ENCODE results near the gene PAK5. TPM values are rescaled to one million over a fixed set of nuclear protein-coding genes. Genes with fewer than 3 reads are reported as not detected.

Gene PAK5
- total RNA-seq, 1 experiment from 2014 or later = not detected

DNA sequence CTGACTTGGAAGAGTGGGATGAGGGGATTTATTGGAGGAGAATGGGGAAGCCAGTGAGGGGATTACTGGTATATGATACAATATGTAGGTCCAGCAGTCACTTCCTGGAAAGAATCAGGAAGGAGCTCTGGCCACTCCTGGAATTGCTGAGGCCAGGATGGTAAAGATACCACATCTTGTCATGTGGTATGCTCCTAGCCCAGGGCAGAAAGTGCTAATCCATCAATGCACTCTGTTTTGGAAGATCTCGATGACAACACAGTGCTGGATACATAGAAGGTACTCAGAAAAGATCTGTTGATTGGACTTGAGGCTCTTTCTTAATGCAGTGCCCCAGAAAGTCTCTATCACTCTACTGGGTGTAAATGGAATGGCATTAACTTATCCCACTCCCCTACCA is 271.9 kb downstream of the PAK5 start:
- Histone ChIP-seq H2AFZ (ENCODE audit: low read length) (no peak overlapping the region), H3K9me3 (ENCODE audit: low read length) (no peaks in the 10 kb centered on the region), H3K4me2 (ENCODE audit: low read depth, low read length, poor library complexity, severe bottlenecking) (no peak overlapping the region), H3K4me3 (ENCODE audit: low read length) (no peak overlapping the region), H3K9me2 (replicated peaks; ENCODE audit: insufficient read depth, low read length) (no peaks in the 10 kb centered on the region), H4K20me1 (ENCODE audit: insufficient read depth, low read depth, low read length) (no peaks in the 10 kb centered on the region), H3K27me3 (ENCODE audit: low read length) (no peaks in the 10 kb centered on the region), H3K79me2 (ENCODE audit: low read length) (no peaks in the 10 kb centered on the region), H3K27ac (ENCODE audit: low read length) (no peak overlapping the region), H3K4me1 (ENCODE audit: low read length) (no peaks in the 10 kb centered on the region), H3K36me3 (ENCODE audit: insufficient read depth, low read length) (no peaks in the 10 kb centered on the region), H3K9ac (ENCODE audit: low read length) (no peak overlapping the region)
- DNase-seq = no peak

DNA sequence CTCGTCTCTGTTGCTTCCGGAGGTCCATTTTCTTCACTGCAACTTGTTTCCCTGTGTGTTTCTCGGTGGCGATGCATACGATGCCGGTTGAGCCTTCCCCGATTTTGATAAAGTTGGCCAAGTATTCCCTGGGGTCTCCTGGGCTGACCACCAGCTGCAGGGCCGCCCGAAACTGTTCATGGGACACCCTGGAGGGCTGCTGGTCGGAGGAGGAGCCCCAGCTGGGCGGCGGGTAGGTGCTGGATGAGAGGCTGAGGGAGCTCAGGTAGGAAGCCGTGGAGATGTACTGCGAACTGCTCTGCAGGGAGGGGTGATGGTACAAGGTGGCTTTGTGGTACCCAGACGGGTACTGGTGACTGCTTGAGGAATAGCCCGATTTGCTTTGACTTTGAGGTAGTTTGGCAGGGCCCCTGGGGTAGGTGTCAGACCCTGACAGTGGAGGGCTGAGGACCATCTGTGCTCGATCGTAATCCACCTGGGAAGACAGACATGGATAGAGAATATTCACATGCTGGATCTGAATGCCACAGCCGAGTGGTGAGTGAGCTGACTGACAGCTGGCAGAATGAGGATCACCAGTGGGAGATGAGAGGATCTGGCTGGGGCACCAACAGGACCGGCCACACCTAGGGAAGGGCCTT is 272.8 kb downstream of the PAK5 start:
- H3K4me3 ChIP-seq (ENCODE audit: low read length) = no peak overlapping the region
- no peak overlapping the region for H3K9ac ChIP-seq (ENCODE audit: low read length)
- no peaks in the 10 kb centered on the region for H3K4me1 ChIP-seq (ENCODE audit: low read length)
- H3K4me2 ChIP-seq (ENCODE audit: low read depth, low read length, poor library complexity, severe bottlenecking) = no peak overlapping the region
- no peak for DNase-seq
- no peaks in the 10 kb centered on the region for H3K27me3 ChIP-seq (ENCODE audit: low read length)
- no peaks in the 10 kb centered on the region for H3K9me2 ChIP-seq (replicated peaks; ENCODE audit: insufficient read depth, low read length)
- H3K79me2 ChIP-seq (ENCODE audit: low read length) = no peaks in the 10 kb centered on the region
- H3K36me3 ChIP-seq (ENCODE audit: insufficient read depth, low read length) = no peaks in the 10 kb centered on the region
- no peaks in the 10 kb centered on the region for H4K20me1 ChIP-seq (ENCODE audit: insufficient read depth, low read depth, low read length)
- H2AFZ ChIP-seq (ENCODE audit: low read length) = no peak overlapping the region
- no peaks in the 10 kb centered on the region for H3K9me3 ChIP-seq (ENCODE audit: low read length)
- H3K27ac ChIP-seq (ENCODE audit: low read length) = no peak overlapping the region

DNA sequence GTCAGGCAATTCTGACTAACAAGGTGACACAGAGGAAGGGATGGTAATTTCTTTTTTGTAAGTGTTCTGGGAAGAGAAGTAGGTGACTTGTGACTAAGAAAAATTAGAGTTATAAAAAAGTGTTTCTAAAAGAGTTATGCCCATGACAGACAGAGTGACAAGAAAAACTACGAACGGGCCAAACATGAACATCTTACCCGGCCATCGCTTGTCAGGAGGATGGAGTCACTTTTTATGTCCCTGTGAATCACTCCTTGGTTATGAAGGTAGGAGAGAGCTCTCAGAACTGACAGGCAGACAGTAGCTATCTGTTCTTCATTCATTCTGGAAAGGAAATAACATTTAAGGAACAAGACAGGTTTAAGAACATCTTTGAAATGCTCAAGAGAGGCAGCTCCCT is 281.5 kb downstream of the PAK5 start:
- Histone ChIP-seq H3K27ac (ENCODE audit: low read length) (no peak overlapping the region), H3K79me2 (ENCODE audit: low read length) (no peaks in the 10 kb centered on the region), H3K27me3 (ENCODE audit: low read length) (no peaks in the 10 kb centered on the region), H3K4me2 (ENCODE audit: low read depth, low read length, poor library complexity, severe bottlenecking) (no peak overlapping the region), H3K9me2 (replicated peaks; ENCODE audit: insufficient read depth, low read length) (no peaks in the 10 kb centered on the region), H3K4me3 (ENCODE audit: low read length) (no peak overlapping the region), H3K9ac (ENCODE audit: low read length) (no peak overlapping the region), H3K4me1 (ENCODE audit: low read length) (no peaks in the 10 kb centered on the region), H2AFZ (ENCODE audit: low read length) (no peak overlapping the region), H3K36me3 (ENCODE audit: insufficient read depth, low read length) (no peaks in the 10 kb centered on the region), H4K20me1 (ENCODE audit: insufficient read depth, low read depth, low read length) (no peaks in the 10 kb centered on the region), H3K9me3 (ENCODE audit: low read length) (no peaks in the 10 kb centered on the region)
- DNase-seq = no peak

DNA sequence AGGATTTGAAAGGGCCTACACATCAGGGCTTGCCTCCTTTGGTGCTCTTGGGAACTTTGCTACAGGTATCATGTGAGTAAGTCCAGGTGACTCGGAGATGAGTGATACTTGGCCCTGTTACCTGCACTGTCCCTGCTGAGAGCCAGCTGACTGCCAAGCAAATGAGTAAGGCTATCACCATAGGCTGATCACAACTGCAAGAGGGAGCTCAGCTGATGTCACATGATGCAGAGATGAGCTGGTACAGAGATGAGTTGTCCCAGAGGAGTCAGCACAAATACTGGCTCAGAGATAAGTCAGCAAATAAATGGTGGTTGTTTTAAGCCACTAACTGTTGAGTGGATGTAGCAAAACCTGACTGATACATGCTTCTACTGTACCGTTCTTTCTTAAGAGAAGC is 283.1 kb downstream of the PAK5 start:
- H3K36me3 ChIP-seq (ENCODE audit: insufficient read depth, low read length) = no peaks in the 10 kb centered on the region
- H3K4me2 ChIP-seq (ENCODE audit: low read depth, low read length, poor library complexity, severe bottlenecking) = no peak overlapping the region
- H3K9me3 ChIP-seq (ENCODE audit: low read length) = no peaks in the 10 kb centered on the region
- H3K4me1 ChIP-seq (ENCODE audit: low read length) = no peaks in the 10 kb centered on the region
- no peak overlapping the region for H3K9ac ChIP-seq (ENCODE audit: low read length)
- no peaks in the 10 kb centered on the region for H3K79me2 ChIP-seq (ENCODE audit: low read length)
- no peaks in the 10 kb centered on the region for H3K9me2 ChIP-seq (replicated peaks; ENCODE audit: insufficient read depth, low read length)
- H3K4me3 ChIP-seq (ENCODE audit: low read length) = no peak overlapping the region
- no peaks in the 10 kb centered on the region for H3K27me3 ChIP-seq (ENCODE audit: low read length)
- no peak for DNase-seq
- H3K27ac ChIP-seq (ENCODE audit: low read length) = no peak overlapping the region
- no peak overlapping the region for H2AFZ ChIP-seq (ENCODE audit: low read length)
- no peaks in the 10 kb centered on the region for H4K20me1 ChIP-seq (ENCODE audit: insufficient read depth, low read depth, low read length)

DNA sequence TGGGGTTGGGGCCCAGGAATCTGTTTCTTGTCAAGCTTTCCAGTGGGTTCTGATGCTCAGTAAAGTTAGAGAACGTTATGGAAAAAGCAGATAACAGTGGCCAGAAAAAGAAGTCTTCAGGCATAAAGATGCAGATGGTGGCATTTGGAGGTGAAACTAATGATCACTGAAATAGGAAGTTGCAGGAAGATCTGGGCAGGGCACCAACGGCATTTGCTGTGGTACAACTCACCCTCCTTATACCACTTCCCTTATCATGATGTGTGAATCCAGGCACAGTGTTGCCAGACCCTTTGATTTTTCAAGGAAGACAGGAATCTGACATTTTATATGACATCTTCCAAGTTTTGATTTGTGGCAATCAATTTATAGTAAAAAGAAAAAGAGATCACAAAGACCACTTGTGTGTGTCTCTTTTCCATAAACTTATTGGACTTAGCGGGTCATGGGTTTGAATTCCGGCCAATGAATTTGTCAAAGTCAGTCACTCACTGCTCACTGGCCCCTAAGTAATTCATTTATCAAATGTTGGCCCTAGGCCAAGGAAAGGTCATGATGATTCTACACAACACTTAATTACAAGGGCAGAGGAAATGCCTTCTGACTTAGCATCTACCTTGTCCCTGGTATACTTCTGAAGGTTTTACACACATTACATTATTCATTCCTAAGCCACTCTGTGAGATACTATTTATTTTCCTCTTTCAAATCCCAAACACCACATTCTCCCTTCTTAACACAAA is 286.9 kb downstream of the PAK5 start:
- H3K9ac ChIP-seq (ENCODE audit: low read length) = no peak overlapping the region
- DNase-seq = no peak
- no peaks in the 10 kb centered on the region for H3K36me3 ChIP-seq (ENCODE audit: insufficient read depth, low read length)
- no peak overlapping the region for H3K4me2 ChIP-seq (ENCODE audit: low read depth, low read length, poor library complexity, severe bottlenecking)
- no peaks in the 10 kb centered on the region for H3K9me3 ChIP-seq (ENCODE audit: low read length)
- no peak overlapping the region for H3K4me3 ChIP-seq (ENCODE audit: low read length)
- H3K4me1 ChIP-seq (ENCODE audit: low read length) = no peaks in the 10 kb centered on the region
- no peaks in the 10 kb centered on the region for H3K27me3 ChIP-seq (ENCODE audit: low read length)
- no peaks in the 10 kb centered on the region for H3K79me2 ChIP-seq (ENCODE audit: low read length)
- no peaks in the 10 kb centered on the region for H4K20me1 ChIP-seq (ENCODE audit: insufficient read depth, low read depth, low read length)
- no peak overlapping the region for H2AFZ ChIP-seq (ENCODE audit: low read length)
- no peaks in the 10 kb centered on the region for H3K9me2 ChIP-seq (replicated peaks; ENCODE audit: insufficient read depth, low read length)
- no peak overlapping the region for H3K27ac ChIP-seq (ENCODE audit: low read length)

DNA sequence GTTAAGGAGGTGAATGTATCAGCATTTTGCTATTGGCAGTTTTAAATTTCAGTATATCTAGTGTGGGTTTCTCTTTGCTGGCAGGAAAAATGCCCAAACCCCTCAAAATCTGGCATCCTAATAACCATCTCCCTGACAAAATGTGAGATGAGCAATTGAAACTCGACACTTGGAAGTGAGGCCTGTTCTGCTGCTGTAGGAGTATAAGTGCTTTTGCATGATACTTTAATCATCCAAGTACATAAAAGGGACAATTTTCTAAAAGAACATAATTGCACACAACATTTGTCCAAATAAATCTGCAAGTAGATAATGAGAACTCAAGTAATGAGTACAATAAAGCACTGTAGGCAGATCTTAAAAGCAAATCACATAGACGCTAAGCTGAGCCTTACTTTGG is 288.0 kb downstream of the PAK5 start:
- Histone ChIP-seq H3K36me3 (ENCODE audit: insufficient read depth, low read length) (no peaks in the 10 kb centered on the region), H3K79me2 (ENCODE audit: low read length) (no peaks in the 10 kb centered on the region), H2AFZ (ENCODE audit: low read length) (no peak overlapping the region), H3K4me1 (ENCODE audit: low read length) (no peaks in the 10 kb centered on the region), H3K27me3 (ENCODE audit: low read length) (no peaks in the 10 kb centered on the region), H3K27ac (ENCODE audit: low read length) (no peak overlapping the region), H3K9me2 (replicated peaks; ENCODE audit: insufficient read depth, low read length) (no peaks in the 10 kb centered on the region), H4K20me1 (ENCODE audit: insufficient read depth, low read depth, low read length) (no peaks in the 10 kb centered on the region), H3K4me2 (ENCODE audit: low read depth, low read length, poor library complexity, severe bottlenecking) (no peak overlapping the region), H3K9ac (ENCODE audit: low read length) (no peak overlapping the region), H3K4me3 (ENCODE audit: low read length) (no peak overlapping the region), H3K9me3 (ENCODE audit: low read length) (no peaks in the 10 kb centered on the region)
- no peak for DNase-seq

DNA sequence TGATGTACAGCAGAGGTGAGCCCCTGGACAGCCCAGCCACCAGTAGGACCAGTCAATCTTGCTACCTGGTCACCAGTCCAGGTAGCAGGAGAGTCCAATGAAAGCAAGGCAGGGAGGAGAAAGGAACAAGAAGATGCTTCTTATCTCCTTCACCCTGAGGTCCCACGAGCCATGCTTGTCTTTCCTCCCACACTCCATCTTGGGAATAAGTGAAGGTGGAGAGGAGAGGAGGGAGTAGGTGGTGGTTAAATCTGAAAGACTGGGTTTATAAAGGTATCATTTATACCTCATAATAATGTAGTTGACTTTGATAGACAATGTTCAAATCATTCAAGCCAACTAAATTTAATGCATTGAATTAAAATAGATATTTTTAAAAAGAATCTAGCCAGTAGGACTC is 288.6 kb downstream of the PAK5 start:
- no peak overlapping the region for H2AFZ ChIP-seq (ENCODE audit: low read length)
- no peak overlapping the region for H3K4me3 ChIP-seq (ENCODE audit: low read length)
- no peak overlapping the region for H3K9ac ChIP-seq (ENCODE audit: low read length)
- no peaks in the 10 kb centered on the region for H3K9me2 ChIP-seq (replicated peaks; ENCODE audit: insufficient read depth, low read length)
- H3K27me3 ChIP-seq (ENCODE audit: low read length) = no peaks in the 10 kb centered on the region
- H3K4me2 ChIP-seq (ENCODE audit: low read depth, low read length, poor library complexity, severe bottlenecking) = no peak overlapping the region
- H3K9me3 ChIP-seq (ENCODE audit: low read length) = no peaks in the 10 kb centered on the region
- H3K79me2 ChIP-seq (ENCODE audit: low read length) = no peaks in the 10 kb centered on the region
- H3K36me3 ChIP-seq (ENCODE audit: insufficient read depth, low read length) = no peaks in the 10 kb centered on the region
- no peak for DNase-seq
- no peaks in the 10 kb centered on the region for H4K20me1 ChIP-seq (ENCODE audit: insufficient read depth, low read depth, low read length)
- H3K27ac ChIP-seq (ENCODE audit: low read length) = no peak overlapping the region
- no peaks in the 10 kb centered on the region for H3K4me1 ChIP-seq (ENCODE audit: low read length)

DNA sequence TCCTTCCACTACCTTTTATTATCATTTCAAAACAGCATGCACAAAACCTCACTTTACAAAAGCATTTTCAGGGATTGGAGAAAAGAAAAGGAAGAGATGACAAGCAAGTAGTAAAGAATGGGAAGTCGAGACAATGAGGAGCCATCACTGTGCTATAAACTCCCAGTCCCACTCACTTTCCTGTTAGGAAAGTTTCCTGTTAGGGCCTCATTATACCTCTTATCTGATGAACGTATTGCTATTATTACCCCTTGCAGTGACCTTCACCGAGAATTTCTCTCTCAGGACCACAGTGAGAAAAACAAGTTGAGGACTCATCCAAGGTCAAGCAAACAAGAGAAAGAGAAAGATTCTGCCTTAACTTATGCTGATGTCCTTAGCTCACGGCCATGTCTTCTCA is 295.7 kb downstream of the PAK5 start:
- Histone ChIP-seq H3K9me3 (ENCODE audit: low read length) (no peaks in the 10 kb centered on the region), H3K36me3 (ENCODE audit: insufficient read depth, low read length) (no peaks in the 10 kb centered on the region), H3K4me2 (ENCODE audit: low read depth, low read length, poor library complexity, severe bottlenecking) (no peak overlapping the region), H2AFZ (ENCODE audit: low read length) (no peak overlapping the region), H3K9ac (ENCODE audit: low read length) (no peak overlapping the region), H4K20me1 (ENCODE audit: insufficient read depth, low read depth, low read length) (no peaks in the 10 kb centered on the region), H3K27ac (ENCODE audit: low read length) (no peak overlapping the region), H3K4me1 (ENCODE audit: low read length) (no peaks in the 10 kb centered on the region), H3K4me3 (ENCODE audit: low read length) (no peak overlapping the region), H3K27me3 (ENCODE audit: low read length) (no peaks in the 10 kb centered on the region), H3K9me2 (replicated peaks; ENCODE audit: insufficient read depth, low read length) (no peaks in the 10 kb centered on the region), H3K79me2 (ENCODE audit: low read length) (no peaks in the 10 kb centered on the region)
- no peak for DNase-seq
